RPMI8226 (cell line): Measurements from ENCODE around the gene P2RX7.

ENCODE experiments used
- DNase-seq: peaks from one replicate; pipeline ENCODE4 v3.0.0-alpha.2; 2015

The P2RX7 gene

DNA sequence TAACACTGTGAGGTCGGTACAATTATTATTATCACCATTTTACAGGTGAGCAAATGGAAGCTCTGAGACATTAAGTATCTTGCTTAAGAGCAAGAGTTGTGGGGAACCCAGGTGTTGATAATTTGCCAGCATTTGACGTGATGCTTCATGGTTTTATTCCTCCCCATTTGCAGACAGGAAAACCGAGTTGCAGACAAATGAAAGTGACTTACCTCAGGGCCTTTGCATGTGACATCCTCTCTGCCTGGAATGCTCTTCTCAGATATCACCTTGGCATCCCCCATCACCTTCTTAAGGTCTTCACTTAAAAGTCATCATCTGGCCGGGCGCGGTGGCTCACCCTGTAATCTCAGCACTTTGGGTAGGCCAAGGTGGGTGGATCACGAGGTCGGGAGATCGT lies 21.0 kb upstream of the P2RX7 start:
- no peak for DNase-seq

DNA sequence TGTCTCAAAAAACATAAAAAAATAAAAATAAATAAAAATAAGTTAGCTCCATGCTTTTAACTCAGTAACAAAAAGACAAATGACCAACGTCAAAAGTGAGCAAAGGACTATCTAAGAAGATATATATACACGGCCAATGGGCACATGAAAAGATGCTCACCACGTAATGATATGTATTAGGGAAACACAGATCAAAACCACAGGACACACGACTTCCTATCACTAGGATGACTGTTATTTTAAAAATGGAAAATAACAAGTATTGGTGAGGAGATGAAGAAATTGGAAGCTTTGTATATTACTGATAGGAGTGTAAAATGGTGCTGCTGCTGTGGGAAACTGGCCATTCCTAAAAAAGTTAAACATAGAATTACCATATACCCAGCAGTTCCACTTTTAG lies 20.2 kb upstream of the P2RX7 start:
- DNase-seq, result no peak

DNA sequence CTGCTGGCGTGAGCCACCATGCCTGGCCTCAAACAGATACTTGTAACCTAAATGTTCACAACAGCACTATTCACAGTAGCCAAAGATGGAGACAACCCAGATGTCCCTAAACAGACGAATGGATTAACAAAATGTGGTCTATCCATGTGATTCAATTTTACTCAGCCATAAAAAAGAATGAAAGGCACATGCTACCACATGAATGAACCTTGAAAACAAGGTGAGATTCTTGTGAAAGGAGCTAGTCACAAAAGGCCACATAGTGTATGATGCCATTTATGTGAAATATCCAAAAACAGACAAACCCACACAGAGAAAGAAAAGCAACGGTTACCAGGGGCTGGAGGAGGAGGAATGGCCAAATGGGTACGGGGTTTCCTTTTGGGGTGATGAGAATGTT lies 19.6 kb upstream of the P2RX7 start:
- no peak for DNase-seq

DNA sequence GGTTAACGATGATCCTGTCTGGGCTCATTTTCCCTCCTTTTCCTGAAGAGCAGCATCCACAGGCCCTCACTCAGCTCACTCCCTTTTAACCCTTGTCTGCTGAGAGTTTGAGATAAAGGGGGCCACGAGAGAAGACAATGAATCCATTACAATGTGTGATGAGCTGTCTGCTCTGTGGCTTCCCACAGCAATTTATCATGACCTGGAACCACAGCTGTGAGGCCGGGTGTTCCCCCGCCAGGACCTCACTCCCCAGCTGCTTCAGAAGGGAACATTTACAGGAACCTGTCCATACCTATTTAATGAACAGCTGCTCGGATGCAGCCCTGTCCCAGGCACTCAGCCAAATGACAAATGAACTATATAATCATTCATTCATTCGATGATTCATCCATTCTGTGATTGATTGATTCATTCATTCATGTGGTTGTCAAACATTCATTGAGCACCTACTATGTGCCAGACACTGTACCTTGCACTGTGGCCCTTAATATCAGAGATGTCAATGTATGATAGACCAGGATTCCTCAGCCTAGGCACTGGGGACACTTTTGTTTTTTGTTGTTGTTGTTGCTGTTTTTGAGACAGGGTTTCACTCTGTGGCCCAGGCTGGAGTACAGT lies 18.5 kb upstream of the P2RX7 start:
- DNase-seq, result peak; percentile 61

DNA sequence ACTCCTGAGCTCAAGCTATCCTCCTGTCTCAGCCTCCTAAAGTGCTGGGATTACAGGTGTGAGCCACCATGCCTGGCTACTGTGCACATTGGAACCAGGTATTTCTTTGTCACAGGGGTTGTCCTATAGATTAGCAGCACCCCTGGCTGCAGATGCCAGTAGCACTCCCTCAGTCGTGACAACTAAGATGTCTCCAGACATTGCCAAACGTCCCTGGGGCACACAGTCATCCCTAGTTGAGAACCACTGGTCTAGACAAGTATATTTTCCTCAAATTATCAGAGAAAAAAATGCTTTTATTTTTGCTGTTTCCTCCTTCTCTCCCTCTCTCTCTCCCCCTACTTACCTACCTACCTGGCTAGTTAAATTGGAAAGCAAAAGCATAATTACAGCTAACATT lies 17.9 kb upstream of the P2RX7 start:
- DNase-seq, result no peak

DNA sequence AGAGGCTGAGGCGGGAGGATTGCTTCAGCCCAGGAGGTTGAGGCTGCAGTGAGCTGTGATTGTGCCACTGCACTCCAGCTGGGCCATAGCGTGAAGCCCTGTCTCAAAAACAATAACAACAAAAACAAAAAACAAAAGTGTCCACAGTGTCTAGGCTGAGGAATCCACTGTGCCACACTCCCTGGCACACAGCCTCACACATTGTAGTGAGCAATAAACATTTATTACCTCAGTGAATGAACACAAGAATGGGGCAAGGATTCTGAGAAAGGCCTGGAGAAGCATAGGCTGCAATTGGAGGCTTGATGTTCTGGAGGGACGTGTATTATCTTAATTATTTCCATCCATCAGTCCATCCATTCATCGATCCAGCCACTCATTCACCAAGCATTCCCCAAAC lies 17.1 kb upstream of the P2RX7 start:
- no peak for DNase-seq

DNA sequence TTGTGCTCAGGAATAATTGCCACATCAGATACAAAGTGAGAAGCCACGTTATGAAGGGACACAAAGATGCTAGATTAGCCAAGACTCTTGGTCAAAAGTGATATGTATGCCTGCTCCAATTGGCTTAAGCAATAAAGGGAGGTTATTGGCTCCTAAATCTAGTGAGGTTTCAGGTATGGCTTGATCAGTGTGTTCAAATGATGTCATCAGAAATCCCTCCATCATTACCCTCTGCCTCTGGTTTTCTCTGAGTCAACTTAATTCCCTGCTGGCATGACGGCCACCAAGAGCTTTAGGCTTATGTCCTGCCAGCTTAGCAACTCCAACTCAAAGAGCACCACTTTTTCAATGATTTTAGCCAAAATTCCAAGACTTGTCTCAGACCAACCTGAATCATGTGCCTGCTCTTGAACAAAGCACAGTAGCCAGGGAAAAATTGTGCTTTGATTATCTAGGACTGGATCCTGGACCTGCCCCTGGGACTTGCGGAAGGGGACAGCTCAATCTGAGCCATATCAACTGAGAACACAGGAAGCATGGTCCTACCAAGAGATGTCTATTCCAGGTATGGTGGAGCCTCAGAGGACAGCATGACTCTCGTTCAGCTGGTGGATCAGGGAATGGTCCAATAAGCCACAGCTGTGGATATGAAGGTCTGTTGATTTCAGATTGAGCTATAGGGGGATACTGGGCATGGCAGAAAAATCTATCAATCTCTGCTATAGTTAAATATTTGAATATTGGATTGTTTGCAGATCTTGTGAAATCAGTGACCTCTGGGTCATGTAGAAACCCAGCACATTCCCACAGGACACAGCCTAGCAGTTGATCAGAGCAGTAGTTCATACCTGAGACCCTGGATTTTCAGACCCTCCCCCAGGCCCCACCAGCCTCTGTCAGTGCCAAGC lies 16.1 kb upstream of the P2RX7 start:
- DNase-seq, result no peak

DNA sequence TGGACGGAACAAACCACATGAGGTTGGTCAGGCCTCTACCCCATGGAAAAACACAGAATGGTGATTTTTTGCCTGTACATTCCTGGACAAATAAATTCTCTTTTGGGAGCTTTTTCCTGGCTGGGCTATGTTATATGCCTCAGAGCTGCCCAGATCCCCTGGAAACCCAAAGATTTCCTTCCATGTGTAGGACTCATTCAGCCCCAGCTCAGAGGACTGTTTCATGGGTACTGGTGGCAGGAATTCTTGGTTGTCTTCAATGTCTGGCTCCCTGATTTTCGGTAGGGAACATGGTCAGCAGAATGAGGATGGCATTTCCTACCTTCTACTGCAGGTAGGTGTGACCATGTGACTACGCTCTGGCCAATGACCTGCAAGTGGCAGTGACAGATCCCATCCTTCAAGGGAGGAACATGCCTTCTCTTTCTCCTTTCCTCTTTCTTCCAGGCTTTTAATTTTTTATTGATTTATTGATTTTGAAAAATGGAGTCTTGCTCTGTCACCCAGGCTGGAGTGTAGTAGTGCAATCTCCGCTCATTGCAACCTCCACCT lies 15.4 kb upstream of the P2RX7 start:
- DNase-seq, result no peak

DNA sequence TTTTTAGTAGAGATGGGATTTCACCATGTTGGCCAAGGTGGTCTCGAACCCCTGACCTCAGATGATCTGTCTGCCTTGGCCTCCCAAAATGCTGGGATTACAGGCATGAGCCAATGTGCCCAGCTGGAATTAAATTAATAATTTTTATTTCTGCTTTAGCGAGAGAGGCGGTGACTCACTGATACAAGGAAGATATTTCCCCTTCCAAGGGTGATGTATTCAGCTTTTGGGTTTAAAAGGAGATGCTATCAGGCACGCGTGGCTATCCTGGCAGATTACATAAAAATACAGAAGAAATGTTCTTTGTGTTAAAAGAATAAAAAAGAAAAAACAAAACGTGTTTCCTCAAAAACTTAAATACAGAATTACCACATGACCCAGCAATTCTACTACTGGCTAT lies 12.4 kb upstream of the P2RX7 start:
- no peak for DNase-seq

DNA sequence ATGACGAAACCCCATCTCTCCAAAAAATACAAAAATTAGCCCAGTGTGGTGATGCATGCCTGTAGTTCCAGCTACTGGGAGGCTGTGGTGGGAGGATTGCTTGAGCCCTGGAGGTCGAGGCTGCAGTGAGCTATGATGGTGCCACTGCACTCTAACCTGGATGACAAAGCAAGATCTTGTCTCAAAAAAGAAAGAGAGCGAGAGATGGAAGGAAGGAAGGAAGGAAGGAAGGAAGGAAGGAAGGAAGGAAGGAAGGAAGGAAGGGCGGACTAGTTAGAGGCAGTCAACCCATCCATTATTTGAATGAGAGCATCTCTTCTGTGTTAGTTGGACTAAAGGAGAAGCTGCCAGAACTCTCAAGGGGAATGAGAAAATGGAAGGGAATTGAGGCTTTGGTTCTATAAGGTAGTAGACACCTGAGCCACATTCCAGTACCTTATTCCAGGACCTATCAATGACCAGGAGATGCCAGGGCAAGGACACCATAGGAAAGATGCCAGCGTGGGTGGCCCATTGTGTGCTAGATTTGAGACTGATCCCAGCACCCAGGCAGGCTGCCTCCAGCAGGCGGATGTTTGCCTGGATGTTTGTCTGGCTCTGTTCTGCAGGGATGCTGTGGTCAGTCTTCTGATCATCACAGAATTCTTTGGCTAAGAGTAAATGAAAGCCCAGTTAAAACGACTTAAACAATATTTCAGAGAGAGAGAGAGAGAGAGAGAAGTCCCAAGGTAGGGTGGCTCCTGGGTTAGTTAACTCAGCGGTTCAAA lies 11.5 kb upstream of the P2RX7 start:
- no peak for DNase-seq

DNA sequence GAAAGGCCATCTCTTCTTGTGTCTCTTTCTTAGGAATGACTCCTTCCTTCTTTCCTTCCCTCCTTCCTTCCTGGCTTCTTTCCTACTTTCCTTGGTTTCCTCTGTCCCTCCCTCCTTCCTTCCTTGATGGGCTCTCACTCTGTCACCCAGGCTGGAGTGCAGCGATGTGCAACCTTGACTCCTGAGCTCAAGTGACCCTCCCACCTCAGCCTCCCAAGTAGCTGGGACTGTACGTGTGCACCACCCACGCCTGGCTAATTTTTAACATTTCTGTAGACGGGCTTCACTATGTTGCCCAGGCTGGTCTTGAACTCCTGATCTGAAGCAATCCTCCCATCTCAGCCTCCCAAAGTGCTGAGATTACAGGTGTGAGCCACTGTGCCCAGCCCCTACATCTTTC lies 10.9 kb upstream of the P2RX7 start:
- DNase-seq, result no peak

DNA sequence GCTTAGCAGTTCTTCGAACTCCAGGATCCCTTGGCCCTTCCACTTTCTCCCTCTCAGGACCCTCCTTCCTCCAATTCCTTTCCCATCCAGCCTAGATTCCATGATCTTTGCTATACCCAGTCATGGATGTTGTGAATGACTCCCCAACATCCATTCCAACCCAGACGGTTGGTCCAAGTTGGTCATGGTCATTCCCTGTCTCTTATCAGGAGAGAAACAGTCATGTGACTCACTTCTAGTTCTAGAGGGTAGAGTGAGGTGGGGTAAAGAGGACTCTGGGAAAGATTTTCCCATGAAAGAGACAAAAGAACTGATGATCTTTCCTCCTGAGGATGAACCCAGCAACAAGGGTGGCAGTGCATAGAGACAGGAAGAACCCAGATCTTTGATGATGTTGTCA lies 9.2 kb upstream of the P2RX7 start:
- no peak for DNase-seq

DNA sequence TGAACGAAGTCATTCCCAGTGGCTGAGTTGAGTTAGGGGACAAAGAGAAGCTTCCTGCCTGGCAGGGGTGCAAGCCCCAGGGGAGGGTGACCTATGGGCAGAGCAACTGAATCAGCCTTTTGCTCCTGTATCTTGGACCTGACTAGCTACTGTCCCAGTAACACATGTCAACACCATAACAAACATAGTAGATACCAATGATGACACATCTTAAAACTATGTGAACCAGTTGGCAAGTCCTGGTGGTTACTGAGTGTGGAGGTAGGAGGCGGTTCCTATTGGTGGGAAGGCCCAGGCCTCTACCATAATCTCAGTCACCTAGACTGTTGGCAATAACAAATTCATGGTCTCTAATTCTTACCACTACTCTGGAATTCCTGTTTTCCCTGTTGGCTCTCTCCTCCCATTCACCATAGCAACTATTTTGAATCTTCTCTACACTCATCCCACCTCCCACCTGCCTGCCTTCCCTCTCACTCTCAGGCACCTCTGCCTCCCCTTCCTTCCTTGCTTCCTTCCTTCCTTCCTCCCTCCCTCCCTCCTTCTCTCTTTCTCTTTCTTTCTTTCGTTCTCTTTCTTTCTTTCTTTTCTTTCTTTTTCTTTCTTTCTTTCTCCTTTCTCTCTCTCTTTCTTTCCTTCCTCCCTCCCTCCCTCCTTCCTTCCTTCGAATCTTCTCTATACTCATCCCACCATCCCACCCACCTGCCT lies 8.1 kb upstream of the P2RX7 start:
- DNase-seq, result peak; percentile 52

DNA sequence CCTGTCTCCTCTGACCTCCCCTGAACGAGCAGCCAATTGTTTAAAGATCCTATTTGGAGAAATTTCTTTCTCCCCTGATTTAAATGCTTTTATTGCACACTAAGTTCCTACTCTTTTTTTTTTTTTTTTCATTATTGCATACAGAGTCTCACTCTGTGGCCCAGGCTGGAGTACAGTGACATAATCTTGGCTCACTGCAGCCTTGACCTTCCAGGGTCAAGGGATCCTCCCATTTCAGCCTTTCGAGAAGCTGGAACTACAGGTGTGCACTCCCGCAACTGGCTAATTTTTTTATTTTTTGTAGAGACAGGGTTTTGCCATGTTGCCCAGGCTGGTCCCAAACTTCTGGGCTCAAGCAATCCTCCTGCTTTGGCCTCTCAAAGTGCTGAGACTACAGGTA lies 5.2 kb upstream of the P2RX7 start:
- no peak for DNase-seq

DNA sequence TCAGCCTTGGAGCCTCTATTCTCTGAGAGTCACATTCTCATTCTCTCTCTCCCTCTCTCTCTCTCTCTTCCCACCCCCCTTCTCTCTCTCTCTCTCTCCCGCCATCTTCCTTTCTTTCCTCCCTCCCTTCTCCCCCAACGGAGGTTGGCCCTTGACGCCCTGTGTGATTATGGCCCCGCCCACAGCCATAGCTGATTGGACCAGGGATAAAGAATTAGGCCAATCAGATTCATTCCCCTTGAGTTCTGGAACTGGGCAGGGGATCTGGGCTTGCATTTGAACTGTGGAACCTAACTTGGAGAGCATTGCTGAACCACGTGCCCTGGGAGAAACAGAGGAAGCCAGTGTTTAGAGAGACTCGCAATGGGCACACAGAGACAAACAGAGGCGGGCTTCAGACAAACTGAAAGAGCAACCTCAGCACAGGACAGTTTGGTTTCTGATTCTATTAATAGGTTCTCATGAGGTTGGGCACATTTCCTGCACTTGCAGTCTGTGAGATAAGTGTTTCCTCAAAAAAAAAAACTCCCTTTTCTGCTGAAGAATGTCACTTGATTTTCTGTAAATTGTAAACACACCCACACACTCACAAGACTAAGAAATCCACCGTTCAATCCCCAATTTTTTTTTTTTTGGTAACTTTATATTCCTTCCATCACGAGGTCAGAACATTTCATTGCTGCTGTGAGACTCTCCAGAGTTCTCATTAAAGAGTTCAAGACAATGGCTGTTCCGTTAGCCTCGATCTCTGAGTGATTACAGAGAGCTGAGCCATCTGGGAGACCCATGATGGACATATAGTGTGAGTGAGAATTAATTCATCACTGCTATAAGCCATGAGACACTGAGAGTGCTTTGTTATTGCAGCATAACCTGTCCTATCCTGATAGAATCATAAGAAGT lies 3.5 kb upstream of the P2RX7 start:
- peak; percentile 95 for DNase-seq

DNA sequence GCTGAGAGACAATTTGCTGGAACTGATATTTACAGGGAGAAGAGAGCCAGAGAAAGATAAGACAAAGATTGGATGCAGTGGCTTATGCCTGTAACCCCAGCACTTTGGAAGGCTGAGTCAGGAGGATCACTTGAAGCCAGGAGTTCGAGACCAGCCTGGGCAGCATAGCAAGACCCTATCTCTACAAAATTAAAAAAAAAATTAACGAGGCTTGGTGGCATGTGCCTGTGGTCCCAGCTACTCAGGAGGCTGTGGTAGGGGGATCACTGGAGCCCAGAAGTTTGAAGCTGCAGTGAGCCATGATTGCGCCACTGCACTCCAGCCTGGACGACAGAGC lies 2.9 kb upstream of the P2RX7 start:
- no peak for DNase-seq

DNA sequence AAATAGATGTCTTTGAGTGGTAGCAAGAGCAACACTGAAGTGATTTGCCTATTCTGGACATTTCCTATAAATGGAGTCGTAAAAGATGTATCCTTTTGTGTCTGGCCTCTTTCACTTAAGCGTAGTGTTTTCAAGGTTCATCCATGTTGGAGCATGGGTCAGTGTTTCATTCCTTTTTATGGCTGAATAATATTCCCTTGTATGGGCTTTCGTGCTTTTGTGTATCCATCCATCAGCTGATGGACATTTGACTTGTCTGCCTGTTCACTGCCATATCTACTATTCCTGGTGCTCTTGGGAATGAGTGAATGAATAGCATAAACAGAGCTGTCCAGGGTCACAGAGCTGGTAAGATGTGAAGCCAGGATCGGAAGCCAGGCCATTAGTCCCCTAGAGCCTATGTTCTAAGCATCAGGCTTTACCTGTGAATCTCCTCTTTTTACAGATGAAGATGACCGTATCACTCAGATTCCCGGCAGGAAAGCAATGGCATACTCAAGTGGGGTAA lies 1.8 kb upstream of the P2RX7 start:
- DNase-seq, result no peak

DNA sequence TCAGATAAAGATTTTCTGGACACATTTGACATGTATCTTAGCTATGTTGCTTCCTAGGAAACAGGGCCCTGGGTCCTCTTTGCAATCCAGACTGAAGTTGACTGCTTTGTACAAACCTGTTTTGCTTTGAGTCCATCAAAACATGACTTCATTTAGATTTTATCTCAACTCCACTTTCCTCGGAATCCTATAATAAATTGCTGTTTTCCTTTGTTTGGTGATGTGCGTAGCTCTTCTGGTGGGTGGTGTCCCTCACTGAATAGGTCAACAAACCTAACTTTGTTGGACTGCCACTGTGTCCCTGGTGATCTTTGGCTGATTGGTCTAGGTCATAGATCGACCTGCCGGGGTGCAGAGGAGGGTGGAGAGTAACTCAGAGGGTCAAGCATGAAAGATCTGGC lies 735 bp upstream of the P2RX7 start:
- DNase-seq, result no peak

DNA sequence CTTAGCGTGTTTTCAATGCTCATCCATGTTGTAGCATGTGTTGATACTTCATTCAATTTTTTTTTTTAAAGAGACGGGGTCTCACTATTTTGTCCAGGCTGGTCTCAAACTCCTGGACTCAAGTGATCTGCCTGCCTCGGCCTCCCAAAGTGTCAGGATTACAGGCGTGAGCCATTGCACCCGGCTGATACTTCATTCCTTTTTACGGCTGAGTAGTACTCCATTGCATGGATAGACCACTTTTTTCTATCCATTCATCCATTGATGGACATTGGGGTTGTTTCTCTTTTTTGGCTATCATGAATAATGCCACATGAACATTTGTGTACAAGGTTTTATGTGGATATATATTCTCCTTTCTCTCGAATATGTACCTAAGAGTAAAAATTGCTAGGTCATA lies 1.2 kb downstream of the P2RX7 start:
- no peak for DNase-seq

DNA sequence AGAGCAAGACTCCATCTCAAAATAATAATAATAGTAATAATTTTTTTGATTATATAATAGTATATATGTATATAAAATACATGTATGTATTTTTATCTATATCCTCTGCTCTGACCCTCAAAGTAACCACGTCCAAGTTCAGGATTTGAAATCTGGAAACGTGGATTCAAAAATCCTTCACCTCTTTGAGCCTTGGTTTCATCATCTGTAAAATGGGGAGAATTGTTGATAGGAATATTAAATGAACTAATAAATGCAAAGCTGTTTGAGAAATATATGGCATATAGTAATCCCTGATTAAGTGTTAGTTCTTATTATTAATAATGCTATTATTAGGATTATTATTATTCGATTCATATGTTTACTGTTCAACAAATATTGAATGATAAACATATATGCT lies 2.6 kb downstream of the P2RX7 start:
- DNase-seq, result no peak

DNA sequence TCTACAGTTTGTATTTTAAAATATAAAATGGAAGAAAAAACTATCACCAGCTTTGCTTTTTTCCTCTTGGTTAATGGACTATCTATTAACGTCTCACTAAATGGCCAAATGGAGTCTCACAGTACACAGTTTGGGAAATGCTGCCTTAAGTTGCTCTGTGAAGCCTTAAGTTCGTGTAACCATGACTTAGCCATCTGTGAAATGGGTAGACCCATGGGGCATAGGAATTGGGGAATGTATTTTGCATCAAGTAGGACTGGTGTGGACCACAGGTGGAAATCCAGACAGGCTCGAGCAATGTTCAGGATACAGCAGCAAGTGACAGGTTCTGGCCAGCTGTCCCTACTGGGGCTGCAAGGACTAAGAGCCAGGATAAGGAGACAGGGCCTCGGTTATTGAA lies 4.8 kb downstream of the P2RX7 start:
- DNase-seq, result no peak

DNA sequence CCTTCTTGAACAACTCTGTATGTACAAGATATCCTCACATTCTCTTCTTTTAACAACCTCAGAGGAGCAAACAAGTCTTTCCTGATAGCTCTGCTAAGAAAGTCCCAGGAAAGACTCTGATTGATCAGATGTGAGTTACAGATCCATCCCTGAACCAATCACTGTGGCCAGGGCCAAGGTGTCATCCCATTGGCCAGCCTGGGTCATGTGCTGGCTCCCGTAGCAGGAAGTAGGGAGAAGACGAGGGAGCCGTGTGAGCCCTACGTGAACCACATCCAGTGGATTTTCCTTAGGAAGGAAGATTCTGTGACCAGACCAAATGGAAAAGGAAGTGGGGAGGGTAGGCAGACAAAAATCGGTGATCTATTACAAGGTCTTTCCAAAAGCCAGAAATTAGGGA lies 5.6 kb downstream of the P2RX7 start:
- DNase-seq, result no peak
